Endothelial cell of umbilical vein (primary cell): ENCODE results near the gene GBP6. TPM values are rescaled to one million over a fixed set of nuclear protein-coding genes. Genes with fewer than 3 reads are reported as not detected.

ENCODE experiments used
- BruUV-seq: library from RNA; stranded (reverse); fragments of 400-500 nt; replicated peaks from 2 replicates; lab custom pipeline; 2021; lab: Mats Ljungman, UMichigan
- CTCF ChIA-PET: fragments of 300-600, 350-600 bp; sonication (Branson Sonifier 250); formaldehyde crosslinking; loops from one replicate; lab custom pipeline; 2021; ENCODE audit warnings: antibody characterized with exemption, inconsistent platforms; lab: Charles Lee
- POLR2A ChIA-PET: fragments of 300-600, 350-600 bp; sonication (Branson Sonifier 250); formaldehyde crosslinking; loops from one replicate; lab custom pipeline; 2021; ENCODE audit warnings: antibody characterized with exemption, inconsistent platforms; lab: Charles Lee
- DNase-seq: peaks from one replicate; pipeline ENCODE4 v3.0.0-alpha.2; 2011; ENCODE audit warnings: low read depth, low spot score
- FAIRE-seq: peaks from 2 replicates; lab custom pipeline; 2011; peaks lifted over from hg19 to GRCh38; lab: Jason Lieb, UNC
- H2AFZ ChIP-seq: 2 replicates; pipeline ENCODE4 v1.6.0; 2012; ENCODE audit warnings: low read depth, low read length, control low read depth, inconsistent platforms
- H3K27ac ChIP-seq: 2 replicates; pipeline ENCODE4 v1.5.1; 2011; ENCODE audit warnings: low read depth, mild to moderate bottlenecking, control low read depth, low read length, moderate library complexity; ENCODE audit not compliant: insufficient read depth
- H3K27me3 ChIP-seq, 2 experiments: 2 replicates each; pipeline versions ENCODE4 v1.6.0 to v1.6.1; 2011; ENCODE audit warnings: low read length in 2 of 2, mixed read lengths in 1 of 2; ENCODE audit not compliant: control insufficient read depth in 2 of 2, insufficient read depth in 2 of 2
- H3K36me3 ChIP-seq, 2 experiments: 2 replicates in 1 of 2; 3 replicates in 1 of 2; pipeline ENCODE4 v1.5.1; 2011; ENCODE audit warnings: low read length in 2 of 2, mild to moderate bottlenecking in 1 of 2, moderate library complexity in 1 of 2; ENCODE audit not compliant: control insufficient read depth in 2 of 2, insufficient read depth in 2 of 2; ENCODE audit errors: extremely low read depth in 1 of 2
- H3K4me1 ChIP-seq: 3 replicates; pipeline ENCODE4 v1.5.1; 2011; ENCODE audit warnings: mild to moderate bottlenecking, low read length; ENCODE audit not compliant: control insufficient read depth, insufficient read depth; ENCODE audit errors: extremely low read depth
- H3K4me2 ChIP-seq: 2 replicates; pipeline ENCODE4 v1.6.1; 2011; ENCODE audit warnings: low read length, control low read depth, mixed read lengths; ENCODE audit not compliant: insufficient read depth
- H3K4me3 ChIP-seq, 3 experiments: fragments of 200-600 bp in 1 of 3; sonication (generic), shearing (Covaris generic) in 1 of 3; replicated peaks in 1 of 3; 2 replicates each; pipeline ENCODE4 v1.5.1; 2011 to 2016; ENCODE audit warnings: control low read depth in 3 of 3, low read length in 3 of 3, mild to moderate bottlenecking in 2 of 3, inconsistent platforms in 1 of 3, low read depth in 1 of 3, moderate library complexity in 1 of 3; ENCODE audit not compliant: insufficient read depth in 1 of 3
- H3K79me2 ChIP-seq: 2 replicates; pipeline ENCODE4 v1.6.0; 2012; ENCODE audit warnings: low read length, inconsistent platforms; ENCODE audit not compliant: control insufficient read depth, insufficient read depth
- H3K9ac ChIP-seq: replicated peaks from 2 replicates; pipeline ENCODE3; 2011; ENCODE audit warnings: low read length, control low read depth; ENCODE audit not compliant: insufficient read depth; ENCODE audit errors: extremely low read depth
- H3K9me1 ChIP-seq: replicated peaks from 3 replicates; pipeline ENCODE4 v1.6.0; 2011; ENCODE audit warnings: mild to moderate bottlenecking, low read length; ENCODE audit not compliant: control insufficient read depth, insufficient read depth; ENCODE audit errors: extremely low read depth
- H3K9me3 ChIP-seq: replicated peaks from 2 replicates; pipeline ENCODE4 v1.5.1; 2012; ENCODE audit warnings: low read length, inconsistent platforms; ENCODE audit not compliant: control insufficient read depth, insufficient read depth
- H4K20me1 ChIP-seq: replicated peaks from 2 replicates; pipeline ENCODE3; 2011; ENCODE audit warnings: mild to moderate bottlenecking, low read length; ENCODE audit not compliant: control insufficient read depth, insufficient read depth; ENCODE audit errors: extremely low read depth
- EZH2 ChIP-seq: IDR thresholded peaks from 2 replicates; pipeline ENCODE4 v1.6.1; 2012; ENCODE audit warnings: borderline replicate concordance, low read depth, mild to moderate bottlenecking, moderate library complexity, low read length, inconsistent platforms; ENCODE audit not compliant: severe bottlenecking
- FOS ChIP-seq: IDR thresholded peaks from 2 replicates; pipeline ENCODE4 v1.6.1; 2011; ENCODE audit warnings: mild to moderate bottlenecking, low read length, moderate library complexity, borderline replicate concordance; ENCODE audit not compliant: insufficient read depth
- GATA2 ChIP-seq: IDR thresholded peaks from 2 replicates; pipeline ENCODE4 v1.7.0; 2011; ENCODE audit warnings: low read depth, mild to moderate bottlenecking, moderate library complexity, mixed read lengths, low read length; ENCODE audit not compliant: insufficient read length, insufficient read depth
- JUN ChIP-seq: IDR thresholded peaks from 2 replicates; pipeline ENCODE4 v1.6.1; 2011; ENCODE audit warnings: borderline replicate concordance, low read depth; ENCODE audit not compliant: insufficient read length, insufficient read depth
- MYC ChIP-seq: IDR thresholded peaks from one replicate; pipeline ENCODE4 v1.6.1; 2011; ENCODE audit warnings: mild to moderate bottlenecking, low read depth, low read length
- POLR2A ChIP-seq: IDR thresholded peaks from 2 replicates; pipeline ENCODE4 v1.6.1; 2012; ENCODE audit warnings: low read depth, mild to moderate bottlenecking, control low read depth, low read length
- POLR2AphosphoS5 ChIP-seq: IDR thresholded peaks from 2 replicates; pipeline ENCODE4 v1.6.1; 2012; ENCODE audit warnings: low read depth, mild to moderate bottlenecking, control low read depth, low read length, moderate library complexity; ENCODE audit not compliant: insufficient read depth
- dilution Hi-C: fragments of 300-500 bp; cut with MboI; formaldehyde crosslinking; loops from one replicate; pipeline ENCODE4 v1.15.0; 2019; ENCODE audit warnings: low sequenced_read_pairs; ENCODE audit not compliant: extremely low pct_ligation_motif_present
- intact Hi-C: fragments of 100-400 bp; cut with micrococcal nuclease; formaldehyde crosslinking; loops from one replicate; pipeline ENCODE4 v1.10.0; 2022
- polyA plus RNA-seq, 4 experiments: library from polyadenylated mRNA; depleted of rRNA in 3 of 4; stranded (reverse) in 3 of 4; unstranded in 1 of 4; fragments of >200 nt; gene quantifications; 2 replicates each; pipeline versions ENCODE4 v1.2.1 to v1.2.3, GENCODE V29; 2011 to 2012; ENCODE audit warnings: missing spikeins in 1 of 4
- total RNA-seq: library from RNA; stranded (reverse); gene quantifications from 2 replicates; pipeline ENCODE4 v1.2.3, GENCODE V29; 2021
- TF ChIP-seq, protein P1 (sequence below), 2 donors: IDR thresholded peaks; 1 replicate in 1 of 2; 2 replicates in 1 of 2; pipeline ENCODE4 v1.5.1; 2011; ENCODE audit warnings: low read length in 2 of 2, mild to moderate bottlenecking in 2 of 2, moderate library complexity in 2 of 2, control low read depth in 1 of 2, inconsistent platforms in 1 of 2, low read depth in 1 of 2; ENCODE audit not compliant: insufficient read depth in 1 of 2; ENCODE audit errors: extremely low read depth in 1 of 2
- TF ChIP-seq, protein P2 (sequence below): IDR thresholded peaks from 2 replicates; pipeline ENCODE4 v1.6.1; 2011; ENCODE audit not compliant: insufficient read depth, insufficient read length

The GBP6 gene
- total and polyA plus RNA-seq, 2 donors (not counting 3 experiments of a cell fraction or from before 2014, with no cell fraction given) = not detected

DNA sequence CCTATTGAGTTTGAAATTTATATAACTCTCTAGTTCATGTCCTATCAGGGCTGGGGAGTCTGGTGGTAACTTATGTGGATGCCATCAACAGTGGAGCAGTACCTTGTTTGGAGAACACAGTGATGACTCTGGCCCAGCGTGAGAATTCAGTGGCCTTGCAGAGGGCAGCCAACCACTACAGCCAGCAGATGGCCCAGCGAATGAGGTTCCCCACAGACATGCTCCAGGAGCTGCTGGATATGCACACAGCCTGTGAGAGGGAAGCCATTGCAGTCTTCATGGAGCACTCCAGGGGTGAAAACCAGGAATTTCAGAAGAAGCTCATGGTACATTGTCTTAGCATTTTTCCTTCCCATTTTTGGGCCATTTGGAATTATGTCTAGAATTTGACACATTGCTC is 32.0 kb upstream of the GBP6 start:
- CTCF ChIA-PET = no interaction called here
- Histone ChIP-seq H2AFZ (no peak overlapping the region), H3K9me1 (no peaks in the 10 kb centered on the region), H3K27me3 (no peaks in the 10 kb centered on the region), H3K4me1 (no peaks in the 10 kb centered on the region), H3K9ac (no peak overlapping the region), H3K36me3 (no peaks in the 10 kb centered on the region), H3K4me3 (no peak overlapping the region), H3K4me2 (no peak overlapping the region), H3K27ac (no peak overlapping the region), H3K79me2 (no peaks in the 10 kb centered on the region), H3K9me3 (no peaks in the 10 kb centered on the region), H4K20me1 (no peaks in the 10 kb centered on the region)
- POLR2A ChIA-PET = no interaction called here
- TF ChIP-seq POLR2A (no peak), MYC (no peak), POLR2AphosphoS5 (no peak), FOS (no peak), GATA2 (no peak), EZH2 (no peak), JUN (no peak)
- TF ChIP-seq, protein P1, sequence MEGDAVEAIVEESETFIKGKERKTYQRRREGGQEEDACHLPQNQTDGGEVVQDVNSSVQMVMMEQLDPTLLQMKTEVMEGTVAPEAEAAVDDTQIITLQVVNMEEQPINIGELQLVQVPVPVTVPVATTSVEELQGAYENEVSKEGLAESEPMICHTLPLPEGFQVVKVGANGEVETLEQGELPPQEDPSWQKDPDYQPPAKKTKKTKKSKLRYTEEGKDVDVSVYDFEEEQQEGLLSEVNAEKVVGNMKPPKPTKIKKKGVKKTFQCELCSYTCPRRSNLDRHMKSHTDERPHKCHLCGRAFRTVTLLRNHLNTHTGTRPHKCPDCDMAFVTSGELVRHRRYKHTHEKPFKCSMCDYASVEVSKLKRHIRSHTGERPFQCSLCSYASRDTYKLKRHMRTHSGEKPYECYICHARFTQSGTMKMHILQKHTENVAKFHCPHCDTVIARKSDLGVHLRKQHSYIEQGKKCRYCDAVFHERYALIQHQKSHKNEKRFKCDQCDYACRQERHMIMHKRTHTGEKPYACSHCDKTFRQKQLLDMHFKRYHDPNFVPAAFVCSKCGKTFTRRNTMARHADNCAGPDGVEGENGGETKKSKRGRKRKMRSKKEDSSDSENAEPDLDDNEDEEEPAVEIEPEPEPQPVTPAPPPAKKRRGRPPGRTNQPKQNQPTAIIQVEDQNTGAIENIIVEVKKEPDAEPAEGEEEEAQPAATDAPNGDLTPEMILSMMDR (IDR thresholded peaks at IDR 0.05; ENCODE audit: extremely low read depth in 1 of 2, insufficient read depth in 1 of 2, low read depth in 1 of 2, low read length in 2 of 2) = no peak
- TF ChIP-seq, protein P2, sequence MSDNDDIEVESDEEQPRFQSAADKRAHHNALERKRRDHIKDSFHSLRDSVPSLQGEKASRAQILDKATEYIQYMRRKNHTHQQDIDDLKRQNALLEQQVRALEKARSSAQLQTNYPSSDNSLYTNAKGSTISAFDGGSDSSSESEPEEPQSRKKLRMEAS = no peak
- DNase-seq (no peak), FAIRE-seq (no peak)
- intact Hi-C loops (no loop called here), dilution Hi-C loops (no loop called here)
- no TSS peak for BruUV-seq
